Measurements from ENCODE around the gene KRTAP1-1.

KRTAP1-1 gene

DNA sequence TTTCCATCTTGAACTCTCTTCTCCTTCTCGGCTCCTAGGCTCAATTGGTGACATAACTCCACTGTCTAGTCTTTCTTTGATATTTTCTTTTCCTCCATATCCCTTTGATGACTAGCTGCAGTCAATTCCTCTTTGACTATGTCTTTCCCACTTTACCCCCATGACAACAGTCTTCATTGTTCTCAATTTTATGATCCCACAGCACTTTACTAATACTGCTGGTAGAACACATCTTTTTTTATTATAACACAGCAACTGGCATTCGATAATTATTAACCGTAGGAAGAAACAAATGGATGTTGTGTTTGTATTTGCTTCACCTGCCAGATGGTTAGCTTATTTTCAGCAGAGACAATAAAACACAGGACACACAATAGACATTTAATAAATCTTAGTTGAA is 48.6 kb downstream of the KRTAP1-1 start:
- DNase-seq (ENCODE audit: low read depth, low spot score): no peak
- no peak overlapping the region for H3K4me3 ChIP-seq (ENCODE audit: low read length)
